B cell (primary cell): ENCODE results near the gene WIPF1. TPM values are rescaled to one million over a fixed set of nuclear protein-coding genes. Genes with fewer than 3 reads are reported as not detected.

Source experiments
- ATAC-seq: fragments of 200-7000 bp; cut with Tn5 transposase; one replicate; pipeline ENCODE4 v1.10.0; 2021; ENCODE audit warnings: low read depth, mild to moderate bottlenecking, moderate number of reproducible peaks, moderate library complexity
- CTCF ChIA-PET: fragments of 350-600 bp; sonication (Branson Sonifier 250); formaldehyde crosslinking; loops from one replicate; lab custom pipeline; 2021; ENCODE audit warnings: antibody characterized with exemption, inconsistent platforms; lab: Charles Lee
- POLR2A ChIA-PET: fragments of 350-600 bp; sonication (Branson Sonifier 250); formaldehyde crosslinking; loops from one replicate; lab custom pipeline; 2021; ENCODE audit warnings: antibody characterized with exemption; lab: Charles Lee
- DNase-seq: peaks from one replicate; pipeline ENCODE4 v3.0.0; 2013
- H2AFZ ChIP-seq: 2 replicates; pipeline ENCODE4 v1.6.1; 2012; ENCODE audit warnings: mild to moderate bottlenecking, low read depth, low read length; ENCODE audit not compliant: insufficient read depth, poor library complexity, severe bottlenecking
- H3K27ac ChIP-seq, 2 donors: 1 replicate in 1 of 2; 2 replicates in 1 of 2; pipeline ENCODE4 v1.5.1; 2012 to 2013; ENCODE audit warnings: low read length in 2 of 2, mild to moderate bottlenecking in 2 of 2, moderate library complexity in 1 of 2
- H3K27me3 ChIP-seq, 4 experiments: fragments of 200-600 bp in 1 of 4; sonication (generic) in 1 of 4; replicated peaks in 1 of 4; 1 replicate in 2 of 4; 2 replicates in 2 of 4; pipeline versions ENCODE4 v1.6.1 to v1.7.0; 2013 to 2016; ENCODE audit warnings: low read length in 3 of 4, mild to moderate bottlenecking in 2 of 4, mixed read lengths in 1 of 4, moderate library complexity in 1 of 4; ENCODE audit not compliant: insufficient read depth in 4 of 4, control insufficient read depth in 3 of 4; ENCODE audit errors: control extremely low read depth in 1 of 4
- H3K36me3 ChIP-seq, 2 experiments: replicated peaks in 1 of 2; 1 replicate in 1 of 2; 2 replicates in 1 of 2; pipeline versions ENCODE4 v1.6.1 to v1.7.1; 2013; ENCODE audit warnings: low read length in 1 of 2; ENCODE audit not compliant: insufficient read depth in 2 of 2, control insufficient read depth in 1 of 2; ENCODE audit errors: control extremely low read depth in 1 of 2, extremely low read depth in 1 of 2
- H3K4me1 ChIP-seq, 2 donors: fragments of 200-600 bp in 1 of 2; sonication (generic) in 1 of 2; 1 replicate in 1 of 2; 2 replicates in 1 of 2; pipeline versions ENCODE4 v1.5.1 to v1.6.1; 2013 to 2017; ENCODE audit warnings: low read length in 2 of 2; ENCODE audit not compliant: control insufficient read depth in 2 of 2, insufficient read depth in 2 of 2
- H3K4me2 ChIP-seq: replicated peaks from 2 replicates; pipeline ENCODE3; 2012; ENCODE audit warnings: mild to moderate bottlenecking, low read depth, low read length; ENCODE audit not compliant: poor library complexity, severe bottlenecking
- H3K4me3 ChIP-seq, 5 experiments: fragments of 200-600 bp in 1 of 5; sonication (generic) in 1 of 5; 1 replicate in 3 of 5; 2 replicates in 2 of 5; pipeline versions ENCODE4 v1.5.1 to v1.7.0; 2011 to 2016; ENCODE audit warnings: low read length in 4 of 5, mild to moderate bottlenecking in 4 of 5, low read depth in 2 of 5, control low read depth in 1 of 5, moderate library complexity in 1 of 5; ENCODE audit not compliant: insufficient read depth in 1 of 5; ENCODE audit errors: control extremely low read depth in 1 of 5, extremely low read depth in 1 of 5
- H3K79me2 ChIP-seq: fragments of 200-600 bp; sonication (generic); one replicate; pipeline ENCODE4 v1.6.0; 2016; ENCODE audit warnings: low read length; ENCODE audit not compliant: control insufficient read depth, insufficient read depth
- H3K9ac ChIP-seq: fragments of 200-600 bp; sonication (generic); 2 replicates; pipeline ENCODE4 v1.6.1; 2017; ENCODE audit warnings: mild to moderate bottlenecking, low read length, moderate library complexity
- H3K9me3 ChIP-seq, 3 donors: one replicate each; pipeline versions ENCODE4 v1.6.1 to v1.7.1; 2013; ENCODE audit warnings: low read length in 2 of 3; ENCODE audit not compliant: control insufficient read depth in 2 of 3, insufficient read depth in 1 of 3; ENCODE audit errors: control extremely low read depth in 1 of 3
- H4K20me1 ChIP-seq: 2 replicates; pipeline ENCODE4 v1.6.0; 2012; ENCODE audit warnings: mild to moderate bottlenecking, low read length; ENCODE audit not compliant: insufficient read depth, control insufficient read depth, poor library complexity, severe bottlenecking
- H3K27ac Mint-ChIP-seq: one replicate; pipeline ENCODE4 v1.8.0; 2021; ENCODE audit warnings: mixed read lengths
- H3K27me3 Mint-ChIP-seq: one replicate; pipeline ENCODE4 v1.8.0; 2021; ENCODE audit warnings: mixed read lengths
- H3K4me1 Mint-ChIP-seq: one replicate; pipeline ENCODE4 v1.8.0; 2021; ENCODE audit warnings: mixed read lengths
- H3K4me3 Mint-ChIP-seq: one replicate; pipeline ENCODE4 v1.8.0; 2021; ENCODE audit warnings: mixed read lengths
- H3K9me3 Mint-ChIP-seq: one replicate; pipeline ENCODE4 v1.8.0; 2022; ENCODE audit warnings: mixed read lengths; ENCODE audit not compliant: insufficient read depth
- CTCF ChIP-seq: fragments of 200-600 bp; IDR thresholded peaks from one replicate; pipeline ENCODE4 v1.8.0; 2022; ENCODE audit warnings: antibody characterized with exemption, mild to moderate bottlenecking
- EZH2 ChIP-seq: IDR thresholded peaks from 2 replicates; pipeline ENCODE4 v1.6.1; 2012; ENCODE audit warnings: borderline replicate concordance, low read depth, mild to moderate bottlenecking, moderate library complexity, low read length; ENCODE audit not compliant: insufficient read depth, poor library complexity, severe bottlenecking
- WGBS: methylation state at CpG from one replicate; pipeline ENCODE4 v1.1.5; 2013; ENCODE audit warnings: missing lambda C conversion rate; ENCODE audit not compliant: insufficient coverage; 5-methylcytosine and 5-hydroxymethylcytosine counted together
- intact Hi-C: fragments of 100-400 bp; cut with micrococcal nuclease; formaldehyde crosslinking; loops from one replicate; pipeline ENCODE4 v1.10.0; 2022
- polyA minus RNA-seq: library from RNA; depleted of rRNA, polyadenylated mRNA; stranded (reverse); fragments of >200 nt; gene quantifications from 2 replicates; pipeline ENCODE4 v1.2.3, GENCODE V29; 2012
- polyA plus RNA-seq: library from polyadenylated mRNA; depleted of rRNA; stranded (reverse); fragments of >200 nt; gene quantifications from 2 replicates; pipeline ENCODE4 v1.2.3, GENCODE V29; 2012
- total RNA-seq, 2 donors: library from RNA; stranded (reverse); fragments of 120-200 nt in 1 of 2; gene quantifications; 1 replicate in 1 of 2; 2 replicates in 1 of 2; pipeline versions ENCODE4 v1.2.3 to v1.2.4, GENCODE V29; 2013 to 2022

The WIPF1 gene
- total RNA-seq: 377 and 390 TPM in 2 replicates
- total RNA-seq (2013): 78.6 TPM
- 130 and 137 TPM in 2 replicates for polyA plus RNA-seq
- polyA minus RNA-seq: 57.4 and 105 TPM in 2 replicates

GRCh38 chr2:174597345-174598047, at the start of gene WIPF1:
Gene WIPF1, minus strand, starts transcription at chr2:174597804. Its CDS starts 12,231 bp downstream, at chr2:174585573.
- no peaks in the 10 kb centered on the region for H3K9me3 Mint-ChIP-seq
- Histone ChIP-seq H3K27me3 (no peaks in the 10 kb centered on the region), H4K20me1 (no peaks in the 10 kb centered on the region), H3K4me1 (peaks cover 63 to 65% of the 10 kb centered on the region in 2 donors), H3K4me2 (peak within 1 kb of the TSS; percentile 85), H3K4me3 (peak within 1 kb of the TSS; percentile 53 to 96 (median 71)), H3K9ac (peak within 1 kb of the TSS; percentile 92), H3K9me3 (no peaks in the 10 kb centered on the region), H3K79me2 (peaks cover 93% of the 10 kb centered on the region), H2AFZ (peak within 1 kb of the TSS; percentile 50), H3K36me3 (peaks cover 0 to 8% of the 10 kb centered on the region in 2 experiments), H3K27ac (peak within 1 kb of the TSS; percentile 93 to 98)
- H3K4me3 Mint-ChIP-seq: peak within 1 kb of the TSS; percentile 94
- ATAC-seq (peak; percentile 49), DNase-seq (peak; percentile 89)
- POLR2A ChIA-PET: interaction anchor here (0.6 to 4.2 kb wide), 4 partner anchors 8 to 43 kb away, joined by 3 to 27 read pairs (median 6); no protein-coding TSS in a partner anchor
- no peaks in the 10 kb centered on the region for H3K27me3 Mint-ChIP-seq
- H3K4me1 Mint-ChIP-seq: peaks cover 70% of the 10 kb centered on the region
- CTCF ChIA-PET: interaction anchor here (0.8 to 24.3 kb wide), 13 partner anchors 9 to 134 kb away, joined by 3 to 384 read pairs (median 9); no protein-coding TSS in a partner anchor
- 0% methylated on average over 5 of the region's 6 CpGs for WGBS
- intact Hi-C loops: loop anchor here (2.0 to 10.0 kb wide), 2 partner anchors 85 to 633 kb away; partner anchors contain the start of gene SP3
- H3K27ac Mint-ChIP-seq: peak within 1 kb of the TSS; percentile 98
- no peak for TF ChIP-seq EZH2
- TF ChIP-seq CTCF: no peak

GRCh38 chr2:174645296-174645695, 47.7 kb upstream of the WIPF1 start:
- Histone ChIP-seq H3K4me2 (no peak overlapping the region), H2AFZ (no peak overlapping the region), H3K4me1 (no peaks in the 10 kb centered on the region), H4K20me1 (no peaks in the 10 kb centered on the region), H3K4me3 (no peak overlapping the region), H3K27ac (no peak overlapping the region), H3K9me3 (peaks cover 0 to 7% (median 0%) of the 10 kb centered on the region in 3 donors), H3K79me2 (peaks cover 34% of the 10 kb centered on the region), H3K36me3 (no peaks in the 10 kb centered on the region), H3K27me3 (no peaks in the 10 kb centered on the region), H3K9ac (no peak overlapping the region)
- ChIA-PET CTCF (no interaction called here), POLR2A (no interaction called here)
- Mint-ChIP-seq H3K27ac (no peak overlapping the region), H3K9me3 (no peaks in the 10 kb centered on the region), H3K27me3 (no peaks in the 10 kb centered on the region), H3K4me1 (peaks cover 4% of the 10 kb centered on the region), H3K4me3 (no peak overlapping the region)
- TF ChIP-seq CTCF (no peak), EZH2 (no peak)
- no CpG with 5 or more reads among the region's 2 CpGs for WGBS
- intact Hi-C loops: no loop called here
- DNase-seq (no peak), ATAC-seq (no peak)
